Fibroblast of skin of right quadriceps (primary cell): ENCODE measurements around the gene SCN5A.

ENCODE experiments used
- DNase-seq: peaks from one replicate; pipeline ENCODE4 v3.0.0-alpha.2; 2013

Gene SCN5A

DNA sequence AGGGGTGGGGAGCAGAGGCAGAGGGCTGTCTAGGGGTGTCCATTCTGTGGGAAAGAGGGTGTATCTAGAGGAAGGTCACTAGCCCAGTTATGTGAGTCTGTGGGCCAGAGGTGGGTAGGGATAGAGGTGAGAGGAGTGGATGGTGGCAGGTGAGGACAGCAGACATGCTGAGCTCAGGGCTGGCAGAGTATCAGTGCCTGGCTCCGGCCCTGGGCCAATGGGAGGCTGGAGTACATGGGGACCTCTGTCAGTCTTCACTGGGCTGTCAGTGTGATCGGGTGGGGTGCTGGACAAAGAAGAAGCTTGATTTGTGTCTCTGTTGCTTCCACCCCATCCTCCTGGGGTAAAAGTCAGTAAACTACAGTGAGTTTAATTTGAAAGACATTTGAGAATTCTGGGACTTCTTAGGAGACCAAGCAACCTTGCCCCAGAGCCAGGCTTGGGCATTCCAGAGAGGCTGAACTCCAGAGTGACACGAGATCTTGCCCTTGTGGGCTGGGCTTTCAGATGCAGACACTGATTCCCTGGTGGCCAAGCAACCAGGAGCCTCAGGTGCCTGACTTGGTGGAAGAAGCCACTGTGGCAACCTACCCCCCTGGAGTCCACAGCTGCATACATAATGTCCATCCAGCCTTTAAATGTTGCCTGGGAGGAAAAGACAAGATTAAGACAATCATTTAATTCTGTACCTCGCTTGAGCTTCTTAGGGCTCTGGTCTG is 92.7 kb downstream of the SCN5A start:
- DNase-seq = no peak

DNA sequence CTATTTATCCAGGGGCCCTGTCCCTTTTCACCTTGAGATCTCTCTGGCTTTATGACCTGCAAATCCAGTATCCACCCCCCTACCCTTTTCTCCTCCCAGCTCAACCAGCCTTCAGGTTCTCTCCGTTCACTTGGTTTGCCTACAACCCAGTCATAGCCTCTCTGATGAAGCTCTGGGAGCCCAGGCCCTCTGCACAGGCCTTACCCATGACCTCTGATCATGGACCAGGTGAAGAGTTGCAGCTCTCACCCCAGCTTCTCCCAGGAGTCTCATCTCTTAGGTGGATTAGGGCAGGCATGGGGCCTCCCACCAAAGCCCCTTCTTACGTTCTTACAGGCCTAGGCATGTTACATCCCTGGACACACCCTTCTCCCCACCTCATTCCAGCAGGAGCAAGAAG is 93.6 kb downstream of the SCN5A start:
- no peak for DNase-seq

DNA sequence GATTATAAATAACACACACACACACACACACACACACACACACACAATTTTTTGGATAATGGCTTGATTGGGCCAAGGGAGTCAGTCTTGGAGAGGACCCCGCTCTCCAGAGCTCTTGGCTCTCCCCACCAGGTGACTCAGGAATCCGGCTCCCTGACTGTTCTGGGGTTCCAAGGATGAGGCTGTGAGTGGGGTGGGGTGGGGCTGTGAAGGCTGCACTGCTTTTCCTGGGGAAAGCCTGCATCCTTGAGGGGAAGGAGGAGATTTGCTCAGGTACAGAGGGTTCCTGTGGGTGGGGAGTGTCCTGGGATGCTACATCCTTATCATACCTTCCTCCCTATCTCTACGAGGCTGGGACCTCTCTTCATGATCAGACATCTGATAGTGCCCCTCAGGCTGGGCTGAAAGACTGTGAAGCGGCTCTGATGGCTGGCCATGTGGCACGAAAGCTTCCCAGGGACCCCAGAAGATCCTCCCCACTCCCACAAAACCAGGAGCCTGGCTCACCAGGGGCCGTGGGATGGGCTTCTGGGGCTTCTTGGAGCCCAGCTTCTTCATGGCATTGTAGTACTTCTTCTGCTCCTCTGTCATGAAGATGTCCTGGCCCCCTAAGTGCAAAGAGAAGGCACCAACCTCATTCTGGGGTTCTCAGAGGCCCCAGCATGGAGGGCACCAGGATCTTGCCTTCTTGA is 94.2 kb downstream of the SCN5A start:
- no peak for DNase-seq

DNA sequence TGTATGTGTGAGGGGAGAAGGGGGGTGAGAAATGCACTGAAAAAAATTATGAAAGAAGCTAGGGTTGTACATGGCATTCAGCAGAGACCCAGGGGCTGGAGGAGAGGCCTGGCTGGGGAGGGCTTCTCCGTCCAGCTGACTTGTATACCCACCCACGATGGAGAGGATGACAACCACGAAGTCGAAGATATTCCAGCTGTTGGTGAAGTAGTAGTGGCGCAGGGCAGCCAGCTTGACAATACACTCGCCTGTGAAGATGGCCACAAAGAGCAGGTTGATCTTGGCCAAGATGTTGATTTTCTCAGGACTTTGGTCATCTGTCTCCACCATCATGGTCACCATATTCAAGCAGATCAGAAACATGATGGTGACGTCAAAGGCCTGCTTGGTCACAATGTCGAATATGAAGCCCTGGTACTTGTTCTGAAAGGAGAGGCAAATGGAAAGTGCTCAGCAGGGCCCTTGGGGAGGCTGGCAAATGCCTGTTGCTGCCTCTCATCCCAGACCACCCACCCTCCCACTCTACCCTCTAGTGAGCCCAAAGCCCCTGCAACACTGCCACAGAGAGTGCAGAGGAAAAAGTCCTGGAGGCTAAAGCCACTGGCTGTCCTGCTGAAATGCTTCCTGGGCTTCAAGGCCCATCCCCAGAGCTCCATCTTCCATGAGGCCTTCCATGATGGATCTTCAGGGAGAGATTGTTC is 95.2 kb downstream of the SCN5A start:
- DNase-seq = no peak

DNA sequence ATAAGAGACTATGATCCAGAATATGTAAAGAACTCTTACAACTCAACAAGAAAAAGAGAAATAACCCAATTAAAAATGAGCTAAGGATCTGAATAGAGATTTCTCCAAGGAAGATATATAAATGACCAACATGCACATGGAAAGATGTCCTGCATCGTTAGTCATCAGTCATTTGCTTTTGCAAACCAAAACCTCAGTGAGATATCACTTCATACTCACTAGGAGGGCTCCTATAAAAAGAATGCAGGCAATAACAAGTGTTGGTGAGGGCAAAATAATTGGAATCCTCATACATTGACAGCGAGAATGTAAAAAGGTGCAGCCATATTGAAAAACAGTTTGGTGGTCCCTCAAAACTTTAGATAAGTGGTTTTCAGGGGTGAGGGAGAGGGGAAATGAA is 96.4 kb downstream of the SCN5A start:
- no peak for DNase-seq

DNA sequence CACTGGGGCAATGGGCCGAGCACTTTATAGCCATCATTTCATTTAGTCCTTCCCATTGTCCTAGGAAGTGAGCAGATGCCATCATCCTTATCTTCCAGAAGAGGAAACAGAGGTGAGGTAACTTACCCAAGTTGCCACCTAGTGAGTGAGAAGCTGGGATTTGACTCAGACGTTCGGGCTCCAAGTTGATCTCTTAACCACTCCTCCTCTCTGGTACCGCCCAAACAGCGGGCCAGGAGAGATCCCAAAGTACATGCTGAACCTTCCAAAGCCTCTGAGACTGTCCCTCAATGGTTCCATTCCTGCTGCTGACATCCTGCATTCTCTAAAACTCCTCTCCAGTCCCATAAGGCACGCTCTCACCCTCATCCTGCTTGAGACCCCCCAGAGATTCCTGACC is 97.1 kb downstream of the SCN5A start:
- DNase-seq = no peak

DNA sequence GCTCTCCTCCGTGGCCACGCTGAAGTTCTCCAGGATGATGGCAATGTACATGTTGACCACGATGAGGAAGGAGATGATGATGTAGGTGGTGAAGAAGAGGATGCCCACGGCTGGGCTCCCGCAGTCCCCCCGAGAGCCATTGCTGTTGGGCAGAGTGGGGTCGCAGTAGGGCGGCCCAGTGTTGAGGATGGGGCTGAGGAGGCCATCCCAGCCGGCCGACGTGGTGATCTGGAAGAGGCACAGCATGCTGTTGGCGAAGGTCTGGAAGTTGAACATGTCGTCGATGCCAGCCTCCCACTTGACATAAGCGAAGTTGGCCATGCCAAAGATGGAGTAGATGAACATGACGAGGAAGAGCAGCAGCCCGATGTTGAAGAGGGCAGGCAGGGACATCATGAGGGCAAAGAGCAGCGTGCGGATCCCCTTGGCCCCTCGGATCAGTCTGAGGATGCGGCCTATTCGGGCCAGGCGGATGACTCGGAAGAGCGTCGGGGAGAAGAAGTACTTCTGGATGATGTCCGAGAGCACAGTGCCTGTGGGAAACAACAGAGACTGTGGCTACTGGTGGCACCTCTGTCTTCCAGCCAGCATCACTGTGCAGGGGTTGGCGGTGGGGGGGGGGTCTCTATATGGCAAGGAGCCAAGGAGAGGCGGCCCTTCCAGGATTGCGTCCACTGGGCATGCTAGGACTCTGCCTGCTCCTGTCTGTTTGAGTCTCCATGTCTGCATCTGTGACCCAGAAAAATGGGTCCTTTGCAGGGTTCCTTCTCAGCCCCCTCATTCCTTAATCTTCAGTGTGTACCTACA is 98.3 kb downstream of the SCN5A start:
- no peak for DNase-seq

DNA sequence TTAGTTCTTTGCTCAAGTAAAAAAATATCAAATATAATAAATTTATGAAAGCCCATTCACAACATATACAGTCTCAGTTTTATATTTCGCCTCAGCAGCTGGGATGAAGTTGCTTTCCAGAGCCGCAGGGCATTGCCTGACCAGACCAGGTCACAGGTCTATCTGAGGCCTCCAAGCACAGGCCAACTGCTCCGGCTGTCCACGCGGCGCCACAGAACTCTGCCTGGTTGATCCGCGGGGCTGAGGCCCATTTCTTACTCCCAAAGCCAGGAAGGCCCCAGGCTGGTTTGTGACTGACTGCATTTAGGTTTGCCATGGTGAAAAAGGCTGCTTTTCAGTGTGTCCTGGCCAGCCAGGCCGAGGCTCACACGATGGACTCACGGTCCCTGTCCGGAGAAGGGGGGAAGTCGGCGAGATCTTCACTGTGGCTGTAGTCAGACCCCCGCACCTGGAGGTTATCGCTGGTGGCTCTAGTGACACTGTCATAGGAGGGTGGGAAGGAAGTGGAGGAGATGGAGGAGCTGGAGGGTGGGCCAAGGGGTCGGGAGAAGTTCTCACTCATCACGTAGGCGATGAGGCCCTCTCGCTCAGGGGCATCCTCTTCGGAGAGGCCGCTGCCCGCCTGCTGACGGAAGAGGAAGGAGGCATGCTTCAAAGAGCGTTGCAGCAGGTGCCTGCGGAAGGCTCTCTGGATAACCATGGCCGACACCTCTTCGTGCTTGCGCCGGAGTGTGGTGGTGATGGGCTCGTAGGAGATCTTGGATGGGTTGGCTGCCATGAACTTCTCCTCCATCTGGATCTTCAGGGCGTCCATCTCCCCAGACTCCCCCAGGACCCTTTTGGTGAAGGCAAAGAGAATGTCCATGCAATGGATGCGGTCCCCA is 99.3 kb downstream of the SCN5A start:
- no peak for DNase-seq

DNA sequence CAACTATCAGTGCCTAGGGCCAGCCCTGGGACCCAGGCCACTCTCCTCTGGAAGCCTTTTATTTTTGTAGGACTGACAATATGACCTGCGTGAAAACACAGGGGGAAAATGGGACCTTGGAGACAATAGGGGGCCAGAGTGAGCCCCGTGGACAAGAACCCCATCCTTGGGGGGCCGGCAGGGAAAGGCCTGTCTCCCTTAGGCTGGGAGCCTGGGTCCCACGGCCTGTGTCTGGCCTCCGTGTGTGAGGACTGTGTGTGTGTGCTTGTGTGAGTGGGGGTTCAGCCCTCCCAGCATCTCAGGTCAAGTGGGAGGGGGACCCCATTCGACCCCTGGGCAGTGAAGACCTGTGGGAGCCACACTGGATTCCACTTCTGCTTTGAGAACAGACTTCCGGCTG is 100.0 kb downstream of the SCN5A start:
- DNase-seq = no peak

DNA sequence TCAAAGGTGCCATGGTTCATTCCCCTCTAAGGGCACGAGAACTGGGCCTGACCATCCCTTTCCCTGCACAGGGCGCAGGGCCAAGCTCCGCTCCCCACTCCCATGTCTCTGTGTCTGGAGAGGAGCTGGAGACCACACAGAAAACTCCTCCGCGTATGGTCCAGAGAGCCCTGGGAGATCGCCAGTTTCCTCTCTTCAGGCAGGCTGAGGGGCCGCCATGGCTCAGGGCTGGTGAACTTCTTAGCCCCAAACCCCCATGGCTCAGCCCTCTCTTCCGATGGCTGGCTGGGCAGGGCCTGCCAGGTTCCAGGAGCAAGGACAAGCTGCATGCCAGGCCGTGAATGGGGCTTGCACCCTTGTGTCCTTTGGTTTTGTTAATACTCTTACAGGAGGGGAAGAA is 100.4 kb downstream of the SCN5A start:
- DNase-seq = no peak

DNA sequence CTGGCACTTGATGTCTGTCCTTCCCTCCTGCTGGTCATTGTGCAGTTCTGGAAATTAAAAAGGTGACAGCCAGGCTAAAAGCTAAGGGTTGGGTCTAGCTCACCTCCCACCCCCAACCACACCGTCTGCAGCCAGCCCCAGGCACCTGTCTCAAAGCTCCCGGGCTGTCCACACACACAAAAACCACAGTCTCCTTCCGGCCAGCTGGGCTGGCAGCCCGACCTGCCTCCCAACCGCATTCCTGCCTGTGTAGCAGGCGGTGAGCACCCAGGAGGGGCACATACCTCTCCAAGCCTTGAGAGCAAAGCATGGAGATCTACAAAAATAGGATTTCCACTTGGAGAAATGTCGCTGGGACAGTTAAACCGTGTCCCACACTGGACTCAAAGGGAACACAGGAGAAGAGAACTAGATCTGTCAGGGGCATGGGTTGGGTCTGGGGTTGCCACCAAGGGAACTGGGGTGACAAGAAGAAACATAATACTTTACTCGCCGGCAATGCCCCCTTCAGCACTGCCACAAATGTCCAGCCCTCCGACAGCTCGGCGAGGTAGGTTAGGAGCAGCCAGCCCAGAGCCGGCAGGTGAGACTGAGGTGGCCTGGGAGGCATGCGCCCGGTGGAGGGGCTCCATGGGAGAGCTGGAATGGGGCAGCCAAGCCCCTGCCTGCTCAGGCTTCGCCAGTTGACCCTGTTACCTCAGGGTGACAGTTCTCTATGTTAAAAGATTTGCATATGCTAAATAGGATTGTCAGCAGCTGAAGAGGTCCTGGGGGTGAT is 101.1 kb downstream of the SCN5A start:
- DNase-seq = no peak

DNA sequence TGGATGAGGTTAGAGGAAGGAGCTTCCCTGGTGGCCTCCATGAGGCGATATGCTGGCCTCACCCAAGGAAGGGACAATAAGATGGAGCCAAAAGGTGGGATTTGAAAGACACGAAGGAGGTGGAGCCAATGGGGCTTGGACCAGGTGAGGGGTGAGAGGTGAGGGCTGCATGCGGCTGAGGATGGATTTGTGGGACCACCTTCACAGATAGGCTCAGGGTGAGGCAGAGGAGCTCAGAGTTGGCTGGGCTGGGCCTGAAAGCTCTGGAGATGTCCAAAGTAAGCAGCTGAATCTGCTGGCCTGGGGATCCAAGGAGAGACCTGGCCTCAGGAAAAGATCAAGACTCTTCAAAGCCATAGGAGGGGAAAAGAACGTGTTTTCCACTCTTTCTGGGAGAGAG is 103.5 kb downstream of the SCN5A start:
- DNase-seq = no peak

DNA sequence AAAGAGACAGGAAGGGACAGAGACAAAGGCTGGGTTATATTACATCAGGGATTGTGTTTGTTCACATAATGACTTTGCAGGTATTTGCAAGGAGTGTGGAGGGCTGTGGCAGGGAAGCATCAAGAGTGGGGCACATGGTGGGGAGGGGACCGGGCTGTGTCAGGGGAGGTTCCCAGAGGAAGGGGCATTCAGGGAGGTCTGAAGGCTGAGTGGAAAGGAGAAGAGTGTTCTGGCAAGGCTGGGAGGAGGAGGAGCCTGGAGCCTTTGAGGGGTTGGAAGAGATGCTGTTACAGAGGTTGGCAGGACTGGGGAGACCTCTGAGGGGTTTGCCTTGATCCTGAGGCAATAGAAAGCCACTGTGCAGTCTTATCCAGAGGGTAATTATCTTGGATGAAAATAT is 103.9 kb downstream of the SCN5A start:
- no peak for DNase-seq

DNA sequence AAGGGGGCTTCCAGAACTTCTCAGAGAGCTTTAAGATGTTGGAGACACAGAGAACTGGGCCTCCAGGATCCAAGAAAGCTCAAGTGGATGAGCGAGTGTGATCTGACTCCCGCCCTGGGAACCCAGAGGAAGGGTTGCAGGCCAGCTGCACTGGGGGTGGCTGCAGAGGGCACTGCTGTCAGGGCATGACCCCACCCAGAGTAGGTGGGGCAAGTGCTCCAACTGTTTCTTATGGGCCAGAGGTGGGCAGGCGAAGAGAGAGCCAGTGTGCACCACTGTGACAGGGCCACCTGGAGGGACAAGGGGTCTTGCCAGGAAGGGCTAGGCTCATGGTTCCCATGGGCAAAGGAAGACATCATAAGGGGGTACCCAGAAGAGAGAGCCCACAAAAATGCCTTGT is 104.6 kb downstream of the SCN5A start:
- no peak for DNase-seq

DNA sequence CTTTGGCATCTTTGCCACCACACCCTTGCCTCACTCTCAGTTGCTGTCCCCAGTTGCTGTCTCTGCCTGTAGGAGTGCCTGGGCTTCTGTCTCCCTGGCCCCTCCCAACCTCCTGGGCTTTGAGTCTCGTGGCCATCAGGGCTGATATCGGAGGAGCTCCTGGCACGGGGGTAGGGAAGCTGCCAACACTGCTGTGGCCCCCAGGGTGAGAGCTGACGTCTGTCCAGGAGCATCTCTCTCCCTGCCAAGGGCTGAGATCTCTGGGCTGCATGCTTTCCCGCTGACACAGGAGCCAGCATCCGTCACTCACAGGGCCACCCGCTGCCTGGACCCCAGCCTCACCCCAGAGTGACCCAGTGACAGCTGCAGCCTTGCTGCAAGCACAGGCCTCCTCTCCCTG is 105.9 kb downstream of the SCN5A start:
- DNase-seq = no peak

DNA sequence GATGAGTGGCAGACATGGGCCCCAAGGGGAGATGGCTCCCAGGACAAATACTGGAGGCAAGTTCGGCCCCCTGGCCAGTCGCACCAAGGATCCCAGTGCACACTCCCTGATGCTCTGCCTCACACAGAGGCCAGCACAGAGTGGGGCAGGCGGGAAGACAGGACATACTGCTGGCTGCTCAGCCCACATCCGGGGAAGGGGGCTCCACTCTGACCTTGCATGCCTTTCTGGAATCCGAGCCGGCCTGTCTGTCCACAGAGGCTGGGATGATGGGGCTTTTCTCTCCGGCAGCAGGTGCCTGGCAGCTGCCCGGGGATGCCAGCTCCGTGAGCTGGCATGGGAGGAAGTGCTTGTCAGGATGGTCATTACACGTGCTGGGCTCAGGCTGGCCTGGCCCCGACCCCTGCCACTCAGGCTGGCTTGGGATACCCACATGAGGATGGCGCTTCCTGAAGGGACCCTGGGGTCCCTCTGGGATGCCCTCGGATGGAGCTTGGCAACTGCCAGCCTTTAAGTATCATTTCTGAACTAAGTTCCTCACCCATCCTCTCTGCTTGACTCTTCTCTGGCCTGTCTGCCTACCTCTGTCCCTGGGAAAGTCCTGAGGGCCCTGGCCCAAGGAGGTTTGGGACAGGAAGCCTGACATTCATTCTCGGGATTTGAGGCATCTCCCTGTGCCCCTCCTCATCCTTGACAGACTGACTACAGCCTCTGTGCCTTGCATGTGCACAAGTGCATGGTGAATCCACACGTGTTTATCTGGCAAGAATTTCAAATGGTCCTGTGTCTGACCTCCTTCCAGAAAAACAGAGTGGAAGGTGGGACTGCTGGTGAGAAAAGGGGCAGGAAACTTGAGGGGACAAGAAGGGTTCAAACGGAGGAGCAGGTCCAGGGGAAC is 106.8 kb downstream of the SCN5A start:
- DNase-seq = no peak

DNA sequence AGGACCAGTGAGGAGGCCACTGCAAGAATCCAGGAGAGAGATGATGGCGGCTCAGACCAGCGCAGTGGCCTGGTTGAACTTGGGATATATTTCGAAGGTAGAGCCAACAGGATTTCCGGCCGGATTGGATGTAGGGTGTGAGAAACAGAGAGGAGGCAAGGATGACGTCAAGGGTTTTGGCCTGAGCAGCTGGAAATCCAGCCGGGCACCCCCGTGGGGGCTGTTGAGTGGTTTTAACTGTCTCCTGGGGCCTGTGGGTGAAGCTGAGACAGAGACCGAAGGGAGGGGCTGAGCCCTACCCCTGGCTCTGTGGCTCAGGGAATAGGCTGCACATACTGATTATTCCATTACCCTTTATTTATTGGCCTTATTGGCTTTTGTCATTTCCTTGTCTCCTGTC is 107.7 kb downstream of the SCN5A start:
- DNase-seq = no peak

DNA sequence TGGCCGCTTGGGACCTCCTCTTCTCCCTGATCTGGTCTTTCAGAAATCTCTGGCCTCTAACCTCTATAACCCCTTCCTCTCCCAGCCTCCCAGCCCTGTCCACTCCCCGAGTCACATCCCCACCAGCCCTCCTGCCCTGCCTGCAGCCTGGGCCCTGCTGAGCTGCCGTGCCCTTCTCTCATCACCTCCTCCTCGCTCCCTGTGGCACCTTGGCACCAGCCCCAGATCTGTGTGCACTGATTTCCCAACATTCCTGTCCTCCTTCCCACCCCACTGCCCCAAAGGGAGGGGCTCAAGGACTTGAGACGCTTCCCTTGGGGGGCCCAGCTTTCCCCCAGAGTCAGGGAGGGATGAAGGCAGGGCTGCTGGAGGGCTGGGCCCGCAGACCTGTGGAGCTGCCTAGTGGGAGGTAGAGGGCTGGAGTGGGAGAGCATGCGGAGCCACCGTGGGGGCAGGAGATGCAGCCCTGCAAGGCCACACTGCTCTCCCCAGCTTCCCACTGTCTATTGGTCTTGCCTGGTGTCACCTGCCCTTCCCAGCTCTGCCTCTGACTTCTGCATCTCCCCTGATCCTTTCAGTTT is 110.6 kb downstream of the SCN5A start:
- DNase-seq = no peak

DNA sequence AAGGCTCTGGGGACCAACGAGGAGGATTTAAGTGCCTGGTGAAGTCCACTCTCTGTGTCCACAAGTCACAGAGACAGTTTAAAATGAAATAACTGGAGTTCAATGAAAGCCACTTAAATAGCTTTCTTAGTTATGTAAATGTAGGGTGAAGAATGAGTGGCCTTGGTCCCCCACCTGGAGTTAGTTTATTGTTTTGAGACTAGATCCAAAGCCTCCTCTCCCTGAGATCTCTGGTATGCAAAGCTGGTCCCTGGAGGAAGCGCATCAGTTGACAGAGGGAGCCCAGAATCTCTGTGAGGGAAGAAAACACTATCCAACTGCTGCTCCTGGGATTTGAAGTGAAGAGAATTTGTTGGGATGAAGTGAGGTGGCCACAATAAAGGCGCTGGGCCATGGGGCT is 112.8 kb downstream of the SCN5A start:
- DNase-seq = no peak

DNA sequence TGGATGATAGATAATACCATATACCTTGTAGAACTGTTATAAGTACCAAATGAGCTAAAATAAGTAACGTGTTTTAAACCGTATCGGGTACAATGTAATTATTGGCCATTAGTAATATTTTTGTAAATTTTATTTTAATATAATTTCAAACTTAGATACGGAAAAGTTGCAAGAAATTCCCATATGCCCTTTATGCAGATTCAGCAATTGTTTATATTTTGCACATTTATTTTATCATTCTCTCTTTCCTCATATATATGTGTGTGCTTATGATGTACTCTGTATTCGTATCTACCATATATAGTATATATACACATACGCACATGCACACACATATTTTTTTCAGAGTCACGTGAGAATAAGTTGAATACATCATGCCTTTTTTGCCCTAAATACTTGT is 114.9 kb downstream of the SCN5A start:
- DNase-seq = no peak
